ENCODE results near the gene ODAD3.

ODAD3 gene

DNA sequence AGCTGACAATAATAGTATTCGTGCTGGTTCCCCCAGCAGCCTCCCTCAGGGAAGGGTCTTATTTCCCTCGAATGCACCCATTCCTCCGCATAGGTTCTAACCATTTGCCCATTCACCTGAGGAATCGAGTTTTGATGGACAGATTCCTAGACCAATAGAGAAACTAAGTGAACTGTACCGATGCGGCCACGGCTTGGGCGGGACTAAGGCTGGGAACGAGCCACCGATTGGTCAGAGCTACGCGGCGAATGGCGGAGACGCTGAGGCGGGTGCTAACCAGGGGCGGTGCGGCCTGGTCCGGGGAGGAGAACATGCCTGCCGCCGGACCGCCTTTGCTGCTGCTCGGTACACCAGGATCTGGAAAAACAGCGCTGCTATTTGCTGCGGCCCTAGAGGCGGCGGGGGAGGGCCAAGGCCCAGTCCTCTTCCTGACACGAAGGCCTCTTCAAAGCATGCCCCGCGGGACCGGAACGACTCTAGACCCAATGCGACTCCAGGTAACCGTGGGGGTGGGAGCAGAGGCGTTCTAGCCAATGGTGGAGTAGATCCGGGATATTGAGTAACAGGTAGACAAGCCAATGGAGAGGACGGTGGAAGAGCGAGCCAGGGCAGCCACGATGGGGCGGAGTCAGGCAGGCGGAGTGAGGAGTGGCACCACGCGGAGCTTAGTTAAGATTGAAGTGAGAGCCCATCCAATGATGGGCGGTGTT is 60.3 kb downstream of the ODAD3 start, which contains the start of gene SWSAP1:
Gene SWSAP1 (plus strand): TSS at position 234 of the 710 bp plus-strand sequence. CDS start 15 bp downstream, at position 249.
- TF ChIP-seq, protein P1, sequence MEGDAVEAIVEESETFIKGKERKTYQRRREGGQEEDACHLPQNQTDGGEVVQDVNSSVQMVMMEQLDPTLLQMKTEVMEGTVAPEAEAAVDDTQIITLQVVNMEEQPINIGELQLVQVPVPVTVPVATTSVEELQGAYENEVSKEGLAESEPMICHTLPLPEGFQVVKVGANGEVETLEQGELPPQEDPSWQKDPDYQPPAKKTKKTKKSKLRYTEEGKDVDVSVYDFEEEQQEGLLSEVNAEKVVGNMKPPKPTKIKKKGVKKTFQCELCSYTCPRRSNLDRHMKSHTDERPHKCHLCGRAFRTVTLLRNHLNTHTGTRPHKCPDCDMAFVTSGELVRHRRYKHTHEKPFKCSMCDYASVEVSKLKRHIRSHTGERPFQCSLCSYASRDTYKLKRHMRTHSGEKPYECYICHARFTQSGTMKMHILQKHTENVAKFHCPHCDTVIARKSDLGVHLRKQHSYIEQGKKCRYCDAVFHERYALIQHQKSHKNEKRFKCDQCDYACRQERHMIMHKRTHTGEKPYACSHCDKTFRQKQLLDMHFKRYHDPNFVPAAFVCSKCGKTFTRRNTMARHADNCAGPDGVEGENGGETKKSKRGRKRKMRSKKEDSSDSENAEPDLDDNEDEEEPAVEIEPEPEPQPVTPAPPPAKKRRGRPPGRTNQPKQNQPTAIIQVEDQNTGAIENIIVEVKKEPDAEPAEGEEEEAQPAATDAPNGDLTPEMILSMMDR (IDR thresholded peaks at IDR 0.05; ENCODE audit: borderline replicate concordance, control extremely low read depth, extremely low read depth, insufficient read depth, missing control alignments) = no peak
- in situ Hi-C loops (cut with MboI; ENCODE audit: low sequenced_read_pairs, unreplicated experiment) = no loop called here
- peak; percentile 98 for DNase-seq (ENCODE audit: low spot score)

- in situ Hi-C loops (cut with MboI; ENCODE audit: low sequenced_read_pairs, unreplicated experiment) = no loop called here
- peak; percentile 41 for DNase-seq (ENCODE audit: low spot score)
- TF ChIP-seq, protein P1 (IDR thresholded peaks at IDR 0.05; ENCODE audit: borderline replicate concordance, control extremely low read depth, extremely low read depth, insufficient read depth, missing control alignments) = no peak
Observed at GRCh38 chr19:11373885-11374432, 61.0 kb downstream of the ODAD3 start.

DNA sequence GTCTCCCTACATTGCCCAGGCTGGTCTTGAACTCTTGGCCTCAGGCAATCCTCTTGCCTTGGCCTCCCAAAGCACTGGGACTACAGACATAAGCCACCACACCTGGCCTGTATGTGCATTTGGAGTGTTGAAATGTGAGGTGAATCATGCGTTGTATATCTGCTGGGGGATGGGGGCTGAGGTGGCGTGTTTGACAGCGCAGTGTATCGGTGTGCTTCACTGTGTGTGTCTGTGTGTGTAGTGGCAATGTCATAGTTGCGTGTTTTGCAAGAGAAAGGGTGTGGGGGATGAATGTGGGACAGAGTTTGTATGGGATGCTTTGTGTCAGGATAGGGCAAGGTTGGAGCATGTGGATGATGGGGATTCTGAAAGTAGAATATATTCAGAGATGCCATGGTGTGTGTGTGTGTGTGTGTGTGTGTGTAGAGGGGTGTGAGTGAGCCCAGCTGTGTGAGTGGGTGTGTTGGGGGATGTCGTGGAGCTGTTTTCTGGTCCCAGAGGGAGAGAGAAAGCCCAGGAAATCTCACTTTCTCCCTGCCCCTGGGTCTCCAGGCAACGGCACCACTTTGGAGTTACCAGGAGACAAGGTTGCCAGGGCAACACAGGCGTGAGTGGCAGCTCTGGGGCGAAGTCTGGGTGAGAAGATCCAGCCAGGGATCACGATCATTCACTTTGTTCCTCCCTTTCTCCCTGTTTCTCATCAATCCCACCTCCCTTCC is 61.6 kb downstream of the ODAD3 start:
- in situ Hi-C loops (cut with MboI; ENCODE audit: low sequenced_read_pairs, unreplicated experiment) = no loop called here
- no peak for DNase-seq (ENCODE audit: low spot score)
- TF ChIP-seq, protein P1 (IDR thresholded peaks at IDR 0.05; ENCODE audit: borderline replicate concordance, control extremely low read depth, extremely low read depth, insufficient read depth, missing control alignments) = no peak

DNA sequence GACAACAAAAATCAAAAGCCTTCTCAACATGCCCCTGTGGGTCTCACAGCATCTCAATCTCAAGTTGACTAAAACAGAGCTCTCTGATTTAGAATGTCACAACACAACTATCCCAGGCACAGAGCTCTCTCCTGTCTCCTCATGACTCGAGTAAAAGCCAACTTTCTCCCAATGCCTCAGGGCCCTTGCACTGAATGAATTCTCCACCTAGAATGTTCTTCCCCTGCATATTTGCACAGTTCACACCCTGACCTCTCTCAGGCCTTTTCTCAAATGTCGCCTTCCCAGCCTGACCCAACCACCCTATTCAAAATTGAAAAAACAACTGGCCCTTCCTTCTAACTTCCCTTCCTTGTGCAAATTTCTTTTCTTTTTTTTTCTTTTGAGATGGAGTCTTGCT is 64.2 kb downstream of the ODAD3 start:
- TF ChIP-seq, protein P1 (IDR thresholded peaks at IDR 0.05; ENCODE audit: borderline replicate concordance, control extremely low read depth, extremely low read depth, insufficient read depth, missing control alignments) = no peak
- no peak for DNase-seq (ENCODE audit: low spot score)
- in situ Hi-C loops (cut with MboI; ENCODE audit: low sequenced_read_pairs, unreplicated experiment) = no loop called here

All from GM13976 (cell line).